Stimulated activated naive B cell treated with anti-CD40 and anti-IgM and Interleukin-4, amounts not matched to agents 10 μg/mL and 1 μg/mL and 100 μg/mL, for 72 hours (primary cell): ENCODE results near the gene APRT.

Source experiments
- ATAC-seq, 2 donors: fragments of 150-1000 bp; cut with Tn5 transposase; replicated peaks; 2 replicates each; pipeline ENCODE4 v1.10.0; 2021; ENCODE audit warnings: moderate library complexity in 1 of 2
- DNase-seq: peaks from one replicate; pipeline ENCODE4 v3.0.0; 2021
- H3K27ac Mint-ChIP-seq: one replicate; pipeline ENCODE4 v1.8.0; 2022; ENCODE audit warnings: mild to moderate bottlenecking, mixed read lengths
- H3K27me3 Mint-ChIP-seq, 2 donors: one replicate each; pipeline ENCODE4 v1.8.0; 2022; ENCODE audit warnings: mixed read lengths in 2 of 2
- H3K36me3 Mint-ChIP-seq, 2 donors: one replicate each; pipeline ENCODE4 v1.8.0; 2022; ENCODE audit warnings: mixed read lengths in 2 of 2, mild to moderate bottlenecking in 1 of 2
- H3K4me1 Mint-ChIP-seq, 2 donors: one replicate each; pipeline ENCODE4 v1.8.0; 2022; ENCODE audit warnings: mixed read lengths in 2 of 2, mild to moderate bottlenecking in 1 of 2
- H3K4me3 Mint-ChIP-seq, 2 donors: one replicate each; pipeline ENCODE4 v1.8.0; 2022; ENCODE audit warnings: mild to moderate bottlenecking in 2 of 2, mixed read lengths in 2 of 2, moderate library complexity in 1 of 2
- H3K9me3 Mint-ChIP-seq, 2 donors: one replicate each; pipeline ENCODE4 v1.8.0; 2022; ENCODE audit warnings: mixed read lengths in 2 of 2, mild to moderate bottlenecking in 1 of 2

APRT gene

GRCh38 chr16:88766975-88767374, 44.8 kb downstream of the APRT start:
- ATAC-seq, result no peak
- H3K27me3 Mint-ChIP-seq, result no peaks in the 10 kb centered on the region
- no peak for DNase-seq
- peaks cover 5 to 17% of the 10 kb centered on the region in 2 donors for H3K36me3 Mint-ChIP-seq
- H3K9me3 Mint-ChIP-seq, result no peaks in the 10 kb centered on the region
- H3K4me1 Mint-ChIP-seq, result peaks cover 39 to 47% of the 10 kb centered on the region in 2 donors
- peak overlapping the region; percentile 26 for H3K27ac Mint-ChIP-seq
- peak overlapping the region; percentile 41 to 65 for H3K4me3 Mint-ChIP-seq

- H3K27me3 Mint-ChIP-seq, result no peaks in the 10 kb centered on the region
- H3K4me3 Mint-ChIP-seq, result no peak overlapping the region
- DNase-seq, result no peak
- H3K36me3 Mint-ChIP-seq, result peaks cover 5 to 17% of the 10 kb centered on the region in 2 donors
- peaks cover 29 to 31% of the 10 kb centered on the region in 2 donors for H3K4me1 Mint-ChIP-seq
- H3K9me3 Mint-ChIP-seq, result no peaks in the 10 kb centered on the region
- no peak overlapping the region for H3K27ac Mint-ChIP-seq
- ATAC-seq, result no peak
Observed at GRCh38 chr16:88764913-88765349, 46.8 kb downstream of the APRT start.

- no peak overlapping the region for H3K27ac Mint-ChIP-seq
- DNase-seq (no peak), ATAC-seq (no peak)
- H3K4me3 Mint-ChIP-seq, result no peak overlapping the region
- peaks cover 24% of the 10 kb centered on the region in 2 donors for H3K4me1 Mint-ChIP-seq
- H3K27me3 Mint-ChIP-seq, result no peaks in the 10 kb centered on the region
- peaks cover 11 to 18% of the 10 kb centered on the region in 2 donors for H3K36me3 Mint-ChIP-seq
- no peaks in the 10 kb centered on the region for H3K9me3 Mint-ChIP-seq
Observed at GRCh38 chr16:88764080-88764479, 47.6 kb downstream of the APRT start.

- Mint-ChIP-seq H3K27ac (peak overlapping the region; percentile 84), H3K36me3 (peaks cover 16 to 23% of the 10 kb centered on the region in 2 donors), H3K27me3 (no peaks in the 10 kb centered on the region), H3K4me1 (peaks cover 26 to 29% of the 10 kb centered on the region in 2 donors), H3K9me3 (no peaks in the 10 kb centered on the region), H3K4me3 (no peak overlapping the region)
- DNase-seq (no peak), ATAC-seq (no peak)
Observed at GRCh38 chr16:88763502-88764053, 48.1 kb downstream of the APRT start.

- Mint-ChIP-seq H3K4me3 (no peak overlapping the region), H3K9me3 (no peaks in the 10 kb centered on the region), H3K4me1 (peaks cover 28 to 34% of the 10 kb centered on the region in 2 donors), H3K36me3 (peaks cover 18 to 25% of the 10 kb centered on the region in 2 donors), H3K27me3 (no peaks in the 10 kb centered on the region), H3K27ac (peak overlapping the region; percentile 84)
- DNase-seq (no peak), ATAC-seq (no peak)
Observed at GRCh38 chr16:88762941-88763340, 48.8 kb downstream of the APRT start.

GRCh38 chr16:88762258-88762870, 49.4 kb downstream of the APRT start:
- Mint-ChIP-seq H3K27ac (no peak overlapping the region), H3K4me3 (no peak overlapping the region), H3K4me1 (peaks cover 23 to 31% of the 10 kb centered on the region in 2 donors), H3K9me3 (no peaks in the 10 kb centered on the region), H3K36me3 (peaks cover 18 to 25% of the 10 kb centered on the region in 2 donors), H3K27me3 (no peaks in the 10 kb centered on the region)
- DNase-seq, result no peak
- ATAC-seq, result no peak

- Mint-ChIP-seq H3K9me3 (no peaks in the 10 kb centered on the region), H3K27me3 (no peaks in the 10 kb centered on the region), H3K27ac (no peak overlapping the region), H3K36me3 (peaks cover 20 to 22% of the 10 kb centered on the region in 2 donors), H3K4me3 (no peak overlapping the region), H3K4me1 (peaks cover 20 to 29% of the 10 kb centered on the region in 2 donors)
- ATAC-seq (no peak), DNase-seq (no peak)
Observed at GRCh38 chr16:88761830-88762229, 49.9 kb downstream of the APRT start.

- Mint-ChIP-seq H3K4me1 (peaks cover 19 to 22% of the 10 kb centered on the region in 2 donors), H3K36me3 (peaks cover 20 to 22% of the 10 kb centered on the region in 2 donors), H3K4me3 (no peak overlapping the region), H3K9me3 (no peaks in the 10 kb centered on the region), H3K27ac (no peak overlapping the region), H3K27me3 (no peaks in the 10 kb centered on the region)
- ATAC-seq (no peak), DNase-seq (no peak)
Observed at GRCh38 chr16:88761143-88761534, 50.6 kb downstream of the APRT start.

- H3K27me3 Mint-ChIP-seq, result no peaks in the 10 kb centered on the region
- ATAC-seq (no peak), DNase-seq (no peak)
- no peak overlapping the region for H3K4me3 Mint-ChIP-seq
- no peaks in the 10 kb centered on the region for H3K9me3 Mint-ChIP-seq
- H3K27ac Mint-ChIP-seq, result no peak overlapping the region
- peaks cover 14 to 23% of the 10 kb centered on the region in 2 donors for H3K4me1 Mint-ChIP-seq
- H3K36me3 Mint-ChIP-seq, result peaks cover 20 to 22% of the 10 kb centered on the region in 2 donors
Observed at GRCh38 chr16:88760424-88761142, 51.1 kb downstream of the APRT start.

- Mint-ChIP-seq H3K36me3 (peaks cover 20 to 22% of the 10 kb centered on the region in 2 donors), H3K4me3 (no peak overlapping the region), H3K9me3 (no peaks in the 10 kb centered on the region), H3K27me3 (no peaks in the 10 kb centered on the region), H3K27ac (no peak overlapping the region), H3K4me1 (peaks cover 14 to 28% of the 10 kb centered on the region in 2 donors)
- DNase-seq (no peak), ATAC-seq (no peak)
Observed at GRCh38 chr16:88759976-88760350, 51.8 kb downstream of the APRT start.
